ENCODE data around the gene ANTXR1.

Gene ANTXR1

GRCh38 chr2:68997401-68997800 is 15.6 kb upstream of the ANTXR1 start:
- TF ChIP-seq CTCF (IDR thresholded peaks at IDR 0.05; ENCODE audit: low read depth, low read length, missing control alignments): no peak
- DNase-seq (ENCODE audit: extremely low read depth, low read depth): no peak
- H3K4me3 ChIP-seq (replicated peaks; ENCODE audit: low read depth, low read length): no peak overlapping the region

GRCh38 chr2:69001879-69002278 is 11.1 kb upstream of the ANTXR1 start:
- no peak overlapping the region for H3K4me3 ChIP-seq (replicated peaks; ENCODE audit: low read depth, low read length)
- no peak for DNase-seq (ENCODE audit: extremely low read depth, low read depth)
- TF ChIP-seq CTCF (IDR thresholded peaks at IDR 0.05; ENCODE audit: low read depth, low read length, missing control alignments): no peak

GRCh38 chr2:69003731-69004130 is 9.2 kb upstream of the ANTXR1 start:
- H3K4me3 ChIP-seq (replicated peaks; ENCODE audit: low read depth, low read length): no peak overlapping the region
- no peak for DNase-seq (ENCODE audit: extremely low read depth, low read depth)
- no peak for TF ChIP-seq CTCF (IDR thresholded peaks at IDR 0.05; ENCODE audit: low read depth, low read length, missing control alignments)

GRCh38 chr2:69007169-69007568 is 5.8 kb upstream of the ANTXR1 start:
- DNase-seq (ENCODE audit: extremely low read depth, low read depth): no peak
- TF ChIP-seq CTCF (IDR thresholded peaks at IDR 0.05; ENCODE audit: low read depth, low read length, missing control alignments): no peak
- no peak overlapping the region for H3K4me3 ChIP-seq (replicated peaks; ENCODE audit: low read depth, low read length)

- H3K4me3 ChIP-seq (replicated peaks; ENCODE audit: low read depth, low read length): no peak overlapping the region
- no peak for TF ChIP-seq CTCF (IDR thresholded peaks at IDR 0.05; ENCODE audit: low read depth, low read length, missing control alignments)
- DNase-seq (ENCODE audit: extremely low read depth, low read depth): no peak
Observed at GRCh38 chr2:69007603-69008002, 5.4 kb upstream of the ANTXR1 start.

- no peak for TF ChIP-seq CTCF (IDR thresholded peaks at IDR 0.05; ENCODE audit: low read depth, low read length, missing control alignments)
- no peak for DNase-seq (ENCODE audit: extremely low read depth, low read depth)
- H3K4me3 ChIP-seq (replicated peaks; ENCODE audit: low read depth, low read length): no peak overlapping the region
Observed at GRCh38 chr2:69010437-69011194, 2.4 kb upstream of the ANTXR1 start.
